DOHH2 (cell line): ENCODE results near the gene SELPLG.

Source experiments
- H3F3A ChIP-seq: fragments of 200-600 bp; sonication (generic), shearing (Covaris generic); 2 replicates; pipeline ENCODE4 v1.6.0; 2016; ENCODE audit warnings: antibody characterized with exemption, mild to moderate bottlenecking; ENCODE audit not compliant: control insufficient read depth, insufficient read depth
- H3K27ac ChIP-seq: fragments of 200-600 bp; sonication (generic); 2 replicates; pipeline ENCODE4 v1.5.1; 2014; ENCODE audit warnings: low read depth, mild to moderate bottlenecking, low read length, moderate library complexity
- H3K27me3 ChIP-seq: fragments of 200-600 bp; sonication (generic); 2 replicates; pipeline ENCODE4 v1.6.1; 2014; ENCODE audit warnings: mild to moderate bottlenecking, low read length, mixed read lengths; ENCODE audit not compliant: control insufficient read depth
- H3K36me3 ChIP-seq: fragments of 200-600 bp; sonication (generic); 2 replicates; pipeline ENCODE4 v1.6.1; 2014; ENCODE audit warnings: mild to moderate bottlenecking, low read length, moderate library complexity, mixed read lengths; ENCODE audit not compliant: control insufficient read depth
- H3K4me1 ChIP-seq: fragments of 200-600 bp; sonication (generic); 2 replicates; pipeline ENCODE4 v1.6.1; 2014; ENCODE audit warnings: mild to moderate bottlenecking, low read length, mixed read lengths; ENCODE audit not compliant: control insufficient read depth
- H3K4me2 ChIP-seq: fragments of 200-600 bp; sonication (generic); 2 replicates; pipeline ENCODE4 v1.6.0; 2014; ENCODE audit warnings: mild to moderate bottlenecking, low read length, moderate library complexity
- H3K4me3 ChIP-seq: fragments of 200-600 bp; sonication (generic); 2 replicates; pipeline ENCODE4 v1.5.1; 2014; ENCODE audit warnings: mild to moderate bottlenecking, low read length, mixed read lengths
- H3K79me2 ChIP-seq: fragments of 200-600 bp; sonication (generic); 2 replicates; pipeline ENCODE4 v1.6.1; 2014; ENCODE audit warnings: mild to moderate bottlenecking, low read length, mixed read lengths; ENCODE audit not compliant: control insufficient read depth
- H3K9me2 ChIP-seq: fragments of 200-600 bp; sonication (generic); replicated peaks from 2 replicates; pipeline ENCODE4 v1.6.1; 2014; ENCODE audit warnings: mild to moderate bottlenecking, low read length, mixed read lengths; ENCODE audit not compliant: control insufficient read depth
- H3K9me3 ChIP-seq: fragments of 200-600 bp; sonication (generic); 2 replicates; pipeline ENCODE4 v1.6.1; 2014; ENCODE audit warnings: antibody characterized with exemption, low read length, mixed read lengths; ENCODE audit not compliant: control insufficient read depth, insufficient read depth
- H4K20me1 ChIP-seq: fragments of 200-600 bp; sonication (generic); 2 replicates; pipeline ENCODE4 v1.6.0; 2014; ENCODE audit warnings: low read depth, mild to moderate bottlenecking, antibody characterized with exemption, low read length, moderate library complexity; ENCODE audit not compliant: control insufficient read depth, insufficient read depth
- CTCF ChIP-seq: fragments of 200-600 bp; sonication (generic); IDR thresholded peaks from one replicate; pipeline ENCODE4 v1.5.1; 2014; ENCODE audit warnings: antibody characterized with exemption, mild to moderate bottlenecking, low read depth, low read length; ENCODE audit not compliant: poor library complexity, severe bottlenecking
- EZH2phosphoT487 ChIP-seq: fragments of 200-600 bp; sonication (generic); IDR thresholded peaks from 2 replicates; pipeline ENCODE4 v1.6.1; 2017; ENCODE audit warnings: borderline replicate concordance, mild to moderate bottlenecking, antibody characterized with exemption, low read length, moderate library complexity, mixed read lengths

Gene SELPLG

GRCh38 chr12:108653922-108654321 lies 20.2 kb upstream of the SELPLG start:
- peak overlapping the region; percentile 48 for H3K4me2 ChIP-seq
- H3K79me2 ChIP-seq: no peaks in the 10 kb centered on the region
- peaks cover 3% of the 10 kb centered on the region; the same call in 1 of the 2 replicates for H3K27me3 ChIP-seq
- H3F3A ChIP-seq: peaks cover 9% of the 10 kb centered on the region; the same call in 1 of the 2 replicates
- H3K4me3 ChIP-seq: peak overlapping the region; percentile 33
- H3K4me1 ChIP-seq: peaks cover 33% of the 10 kb centered on the region
- no peak for TF ChIP-seq CTCF
- no peak for TF ChIP-seq EZH2phosphoT487
- H4K20me1 ChIP-seq: no peaks in the 10 kb centered on the region
- H3K27ac ChIP-seq: peak overlapping the region; percentile 61
- no peaks in the 10 kb centered on the region for H3K9me2 ChIP-seq
- H3K36me3 ChIP-seq: 0 out of 2 replicates have a peak, but pooled peaks cover 3% of the 10 kb centered on the region
- no peaks in the 10 kb centered on the region for H3K9me3 ChIP-seq

- no peaks in the 10 kb centered on the region for H3K79me2 ChIP-seq
- H3K4me2 ChIP-seq: peak overlapping the region; percentile 48
- H3K36me3 ChIP-seq: no peaks in the 10 kb centered on the region
- peak overlapping the region; percentile 33 for H3K4me3 ChIP-seq
- H3F3A ChIP-seq: peaks cover 9% of the 10 kb centered on the region; the same call in 1 of the 2 replicates
- H3K9me3 ChIP-seq: no peaks in the 10 kb centered on the region
- no peaks in the 10 kb centered on the region for H3K9me2 ChIP-seq
- H3K27me3 ChIP-seq: peaks cover 6% of the 10 kb centered on the region; the same call in 1 of the 2 replicates
- H3K4me1 ChIP-seq: peaks cover 33% of the 10 kb centered on the region
- TF ChIP-seq CTCF: no peak
- TF ChIP-seq EZH2phosphoT487: no peak
- H4K20me1 ChIP-seq: no peaks in the 10 kb centered on the region
- peak overlapping the region; percentile 61 for H3K27ac ChIP-seq
Measured at GRCh38 chr12:108653082-108653516, 19.4 kb upstream of the SELPLG start.

GRCh38 chr12:108650083-108650482 lies 16.4 kb upstream of the SELPLG start:
- peaks cover 20% of the 10 kb centered on the region; the same call in 1 of the 2 replicates for H3K27me3 ChIP-seq
- no peaks in the 10 kb centered on the region for H3K36me3 ChIP-seq
- H3K4me2 ChIP-seq: no peak overlapping the region
- H3K4me1 ChIP-seq: peaks cover 53% of the 10 kb centered on the region
- no peak for TF ChIP-seq EZH2phosphoT487
- TF ChIP-seq CTCF: no peak
- no peak overlapping the region for H3K4me3 ChIP-seq
- H3K9me2 ChIP-seq: no peaks in the 10 kb centered on the region
- no peak overlapping the region for H3K27ac ChIP-seq
- H3K79me2 ChIP-seq: no peaks in the 10 kb centered on the region
- no peaks in the 10 kb centered on the region for H3K9me3 ChIP-seq
- peaks cover 9% of the 10 kb centered on the region; the same call in 1 of the 2 replicates for H3F3A ChIP-seq
- no peaks in the 10 kb centered on the region for H4K20me1 ChIP-seq
